NCI-H748 treated with DMSO at 0.1 percent for 48 hours (cell line): Measurements from ENCODE around the gene PIRT.
"Not testable (repeated sequence)": the region's sequence is repeated elsewhere in the genome, so short reads cannot be mapped to it uniquely, and the experiment has no call there.

Experiments used
- DNase-seq: peaks from one replicate; lab custom pipeline; 2025; lab: John Stamatoyannopoulos, UW

Gene PIRT

DNA sequence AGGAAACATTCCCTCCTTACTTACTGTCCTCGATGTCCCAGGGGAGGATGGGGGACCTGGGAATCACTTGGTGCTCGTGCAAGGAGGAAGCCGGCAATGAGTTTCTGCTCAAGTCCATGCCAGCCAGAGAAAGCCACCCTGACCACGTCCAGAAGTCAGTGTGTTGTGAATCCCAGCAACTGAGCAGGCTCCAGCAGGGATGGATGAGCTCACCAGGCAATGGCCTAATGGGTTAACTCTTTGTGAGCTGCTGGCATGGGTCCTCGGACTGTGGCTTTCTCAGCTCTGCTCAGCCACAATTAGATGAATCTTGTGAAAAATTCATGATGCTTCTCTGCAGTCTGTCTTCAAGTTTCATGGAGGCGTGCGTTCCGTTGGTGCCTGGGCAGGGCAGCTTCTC, at the start of gene PIRT:
TSS of gene PIRT (minus strand) at position 167 of the 400 bp plus-strand sequence. CDS start 12,442 bp downstream, outside the sequence.
- no peak for DNase-seq

DNA sequence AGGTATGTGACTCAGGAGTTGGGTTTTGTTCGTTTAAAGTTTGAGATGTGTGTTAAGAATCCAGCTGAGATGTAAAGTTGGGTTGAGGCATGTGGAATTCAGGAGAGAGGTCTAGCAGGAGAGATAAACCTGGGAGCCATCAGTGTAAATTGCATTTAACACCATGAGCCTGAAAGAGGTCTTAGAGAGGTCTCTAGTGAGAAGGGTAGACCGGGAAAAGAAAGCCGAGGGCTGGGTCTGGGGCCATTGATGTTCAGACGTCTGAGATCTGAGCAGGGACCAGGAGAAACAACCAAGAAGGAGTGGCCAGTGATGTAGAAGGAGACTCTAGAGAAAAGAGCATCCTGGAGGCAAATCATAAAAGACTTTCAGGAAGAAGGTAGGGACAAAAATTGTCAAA, 44.1 kb upstream of the PIRT start:
- DNase-seq: no peak

DNA sequence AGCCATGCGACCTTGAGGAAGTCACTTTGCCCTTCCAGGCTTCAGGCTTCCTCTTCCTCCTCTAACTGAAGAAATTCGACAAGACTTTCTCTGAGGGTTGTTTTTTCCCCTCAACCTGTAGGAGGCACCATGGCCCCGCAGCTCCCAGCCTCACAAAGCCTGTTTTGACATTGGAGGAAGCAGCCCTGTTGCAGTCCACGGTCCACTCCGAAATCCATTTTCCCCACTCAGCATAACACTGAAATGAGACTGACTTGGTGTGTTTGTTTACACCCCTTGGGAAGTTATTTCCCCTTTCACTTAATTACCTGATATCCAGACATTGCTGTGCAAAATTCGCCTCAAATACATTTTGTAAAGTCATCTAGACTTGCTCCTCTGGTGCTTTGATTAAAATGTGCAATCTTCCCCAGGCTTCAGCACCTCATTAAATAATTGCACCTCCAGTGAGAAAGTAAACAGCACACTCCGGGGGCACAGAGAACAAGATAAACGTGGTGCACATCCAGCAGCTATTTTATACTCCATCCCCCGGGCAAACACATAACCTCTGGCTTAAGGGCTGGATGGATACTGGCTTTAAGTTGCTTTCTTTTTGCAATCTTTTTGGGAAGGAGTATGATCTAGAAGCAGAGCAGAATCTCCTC, 41.4 kb upstream of the PIRT start:
- DNase-seq: no peak

DNA sequence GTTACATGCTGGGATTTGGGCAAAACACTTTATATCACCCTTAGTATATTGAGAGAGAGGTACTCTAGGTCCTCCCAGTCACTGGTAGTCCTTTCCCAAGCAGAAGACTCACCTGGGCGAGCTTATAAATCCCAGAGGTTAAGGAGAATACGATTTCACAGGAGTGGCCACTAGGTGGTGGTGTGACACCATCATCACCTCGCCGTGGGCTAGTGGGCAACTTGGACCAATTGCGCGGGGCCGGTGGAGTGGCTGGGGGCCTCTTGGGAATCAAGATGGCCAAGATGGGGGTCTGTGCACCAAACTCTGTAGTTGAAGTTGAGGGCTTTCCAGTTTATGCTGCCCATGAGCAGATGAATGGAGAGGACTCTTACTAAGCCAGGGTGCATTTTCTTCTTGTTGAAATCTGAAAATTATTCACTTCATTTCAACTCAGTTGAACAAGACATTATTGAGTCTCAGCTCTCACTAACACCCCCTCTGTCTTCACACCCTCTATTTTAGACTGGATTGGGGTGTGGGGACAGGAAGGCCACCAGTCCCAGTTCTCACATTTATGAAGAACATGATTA, 38.2 kb upstream of the PIRT start:
- DNase-seq: peak; percentile 29

DNA sequence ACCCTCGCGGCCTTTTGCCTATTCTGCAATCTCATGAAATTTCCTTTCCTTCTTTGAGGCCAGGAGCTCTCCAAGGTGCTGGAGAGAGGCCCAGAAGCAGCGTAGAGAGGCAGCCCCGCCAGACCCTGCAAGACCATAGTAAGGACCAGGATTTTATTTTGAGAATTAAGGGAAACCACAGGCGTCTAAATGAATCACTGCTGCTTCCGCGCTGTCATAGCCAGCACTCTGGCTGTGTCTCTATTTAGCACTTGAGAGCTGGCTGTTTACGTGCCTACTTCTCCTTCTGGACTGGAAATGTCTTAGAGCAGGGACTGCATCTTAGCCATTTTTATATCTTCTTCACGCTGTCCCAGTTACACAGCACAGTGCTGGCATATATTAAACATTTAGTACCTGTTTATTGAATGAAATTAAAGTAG, 37.6 kb upstream of the PIRT start:
- no peak for DNase-seq

DNA sequence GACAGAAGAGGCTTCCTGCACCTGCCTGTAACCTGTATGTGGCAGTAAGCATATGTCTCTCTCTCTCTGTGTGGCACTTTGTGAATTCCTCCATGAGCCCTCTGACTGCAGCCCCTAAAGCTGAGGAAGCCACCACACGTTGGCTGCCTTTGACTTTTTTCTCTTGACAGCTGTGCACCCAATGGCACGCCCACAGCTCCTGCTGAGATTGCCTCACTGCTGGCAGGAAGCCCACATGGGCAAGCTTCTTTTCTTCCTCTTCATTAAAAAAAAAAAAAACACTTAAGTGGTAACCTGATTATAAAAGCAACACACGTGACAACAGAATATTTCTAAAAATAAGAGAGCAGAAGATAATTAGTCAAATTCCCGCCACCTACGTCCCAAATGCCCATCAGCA, 34.0 kb upstream of the PIRT start:
- DNase-seq: no peak

DNA sequence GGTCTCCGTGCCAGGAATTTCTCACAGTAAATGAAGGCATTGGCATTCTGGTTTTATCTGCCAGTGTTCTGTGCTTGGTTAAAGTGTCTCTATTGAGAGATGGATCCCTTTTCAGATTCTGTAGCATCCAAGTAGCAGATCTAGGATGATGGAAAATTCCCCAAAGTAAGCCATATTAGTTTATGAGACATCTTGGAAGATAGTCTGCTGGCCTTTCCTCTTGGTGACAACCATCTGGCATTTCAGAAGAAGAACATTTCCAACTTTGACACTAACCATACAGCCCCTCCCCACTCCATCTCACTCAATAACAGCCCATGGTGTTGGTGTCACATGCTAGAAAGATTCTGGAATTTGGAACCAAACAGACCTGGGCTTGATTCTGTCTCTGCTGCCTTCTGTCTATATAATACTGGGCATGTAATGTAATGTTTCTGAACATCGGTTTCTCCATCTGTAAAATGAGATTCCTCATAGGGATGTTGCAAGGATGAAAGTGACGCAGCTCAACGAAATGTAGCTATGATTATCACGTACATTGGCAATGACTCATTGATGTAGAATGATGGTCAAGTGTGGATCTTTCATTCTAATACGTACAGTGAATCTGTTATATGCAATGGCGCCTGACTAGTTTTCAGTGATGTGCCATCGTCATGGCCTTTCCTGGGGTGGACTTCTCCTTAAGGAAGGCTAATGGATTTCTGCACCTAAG, 32.6 kb upstream of the PIRT start:
- DNase-seq: no peak

DNA sequence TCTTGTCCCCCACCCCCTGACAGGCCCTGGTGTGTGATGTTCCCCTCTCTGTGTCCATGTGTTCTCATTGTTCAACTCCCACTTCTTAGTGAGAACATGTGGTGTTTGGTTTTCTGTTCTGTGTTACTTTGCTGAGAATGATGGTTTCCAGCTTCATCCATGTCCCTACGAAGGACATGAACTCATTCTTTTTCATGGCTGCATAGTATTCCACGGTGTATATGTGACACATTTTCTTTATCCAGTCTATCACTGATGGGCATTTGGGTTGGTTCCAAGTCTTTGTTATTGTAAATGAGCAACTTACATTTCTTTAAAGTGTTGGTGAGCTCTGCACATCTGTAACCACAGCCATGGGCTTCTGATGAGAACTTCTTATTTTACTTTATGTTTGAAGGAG, 30.9 kb upstream of the PIRT start:
- not testable (repeated sequence) for DNase-seq

DNA sequence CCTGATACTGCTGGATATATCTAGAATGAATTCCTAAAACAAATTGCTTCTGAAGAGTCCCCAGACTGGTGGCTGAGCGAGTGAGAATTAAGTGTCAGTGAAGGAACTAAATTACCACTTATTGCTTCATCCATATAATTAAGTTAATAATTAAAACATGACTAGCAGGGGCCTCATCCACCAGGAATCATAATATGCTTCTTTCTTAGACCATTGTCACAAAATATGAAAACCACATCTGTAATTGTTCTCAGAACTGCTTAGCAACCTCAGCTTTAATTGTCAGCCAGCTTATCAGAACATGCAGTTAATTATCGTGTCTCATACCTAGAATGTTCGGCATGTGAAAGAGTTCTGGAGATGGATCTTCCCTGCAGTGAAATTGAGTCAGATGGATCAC, 21.2 kb upstream of the PIRT start:
- DNase-seq: no peak

DNA sequence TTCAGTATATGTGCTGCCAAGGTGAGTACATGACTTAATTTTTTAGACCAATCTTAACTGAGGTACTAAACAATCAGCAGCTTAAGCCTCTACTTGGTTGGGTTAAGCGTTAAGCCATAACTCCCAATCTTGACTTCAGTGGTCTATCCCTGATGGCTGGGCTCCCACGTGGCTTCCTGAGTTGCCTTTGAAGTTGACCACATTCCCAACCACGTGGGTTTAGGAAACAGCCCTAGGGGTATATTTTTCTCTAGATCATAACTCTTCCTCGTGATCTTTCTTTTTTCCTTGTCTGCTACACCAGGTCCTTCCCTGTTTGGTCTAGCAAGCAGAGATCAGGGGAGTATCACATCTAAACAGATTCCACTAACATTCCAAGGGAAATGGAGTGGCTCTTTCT, 20.1 kb upstream of the PIRT start:
- DNase-seq: no peak

DNA sequence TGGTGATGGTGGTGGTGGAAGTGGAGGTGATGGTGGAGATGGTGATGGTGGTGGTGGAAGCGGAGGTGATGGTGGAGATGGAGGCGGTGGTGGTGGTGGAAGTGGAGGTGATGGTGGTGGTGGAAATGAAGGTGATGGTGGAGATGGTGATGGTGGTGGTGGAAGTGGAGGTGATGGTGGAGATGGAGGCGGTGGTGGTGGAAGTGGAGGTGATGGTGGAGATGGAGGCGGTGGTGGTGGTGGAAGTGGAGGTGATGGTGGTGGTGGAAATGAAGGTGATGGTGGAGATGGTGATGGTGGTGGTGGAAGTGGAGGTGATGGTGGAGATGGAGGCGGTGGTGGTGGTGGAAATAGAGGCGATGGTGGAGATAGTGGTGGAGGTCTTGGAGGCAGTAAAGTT, 8.7 kb upstream of the PIRT start:
- DNase-seq: not testable (repeated sequence)

DNA sequence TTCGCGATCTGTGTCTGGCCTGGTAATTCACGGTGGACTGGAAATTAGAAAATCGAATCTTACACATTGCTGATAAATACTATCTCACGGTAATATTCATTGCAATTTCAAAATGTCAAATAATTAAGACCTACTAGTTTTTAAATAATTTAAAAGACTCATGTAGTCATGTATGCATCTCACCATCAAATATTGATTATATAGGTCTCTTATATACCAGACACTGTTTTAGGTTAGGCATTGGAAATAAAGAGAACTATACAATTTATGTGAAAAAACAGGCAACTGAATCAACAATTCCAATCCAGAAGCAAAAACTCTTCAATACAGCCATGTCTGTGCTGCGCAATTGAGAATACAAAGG, 7.5 kb upstream of the PIRT start:
- no peak for DNase-seq

DNA sequence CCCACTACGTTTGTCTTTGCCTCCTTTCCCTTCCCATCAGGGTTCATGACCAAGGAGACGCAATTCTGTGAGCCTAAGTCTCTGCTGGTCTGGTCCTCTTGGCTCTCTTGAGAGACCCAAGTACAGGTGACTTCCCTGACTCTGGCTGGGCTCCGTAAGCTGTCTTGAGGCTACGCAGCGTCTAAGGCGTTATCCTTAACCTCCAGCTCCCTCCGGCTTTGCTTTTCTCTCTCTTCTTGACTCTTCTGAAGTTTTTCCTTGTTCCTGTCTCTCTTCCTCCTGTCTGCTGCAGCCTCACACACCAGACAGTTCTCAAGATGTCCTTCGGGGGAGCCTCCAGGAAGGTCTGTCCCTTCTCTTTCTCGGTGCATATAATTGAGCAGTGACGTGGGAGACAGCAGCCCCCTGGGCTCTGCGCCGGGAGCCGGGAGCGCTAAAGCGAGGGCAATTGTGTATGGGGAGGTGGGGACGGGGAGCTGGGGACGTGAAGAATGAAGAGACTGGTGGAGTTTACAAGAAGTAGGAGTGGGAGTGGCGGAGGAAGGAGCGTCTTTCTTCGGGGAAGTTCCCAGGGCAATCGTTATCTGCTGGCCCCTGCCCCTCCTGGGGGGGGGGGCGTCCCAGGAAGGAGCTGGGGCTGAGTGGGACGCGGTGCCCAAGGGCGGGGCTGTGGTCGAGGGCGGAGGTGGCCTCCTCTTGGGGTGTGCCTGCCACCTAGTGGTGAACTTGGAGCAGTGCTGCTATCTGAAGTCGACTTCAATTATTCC, 6.9 kb upstream of the PIRT start:
- peak; percentile 59 for DNase-seq

DNA sequence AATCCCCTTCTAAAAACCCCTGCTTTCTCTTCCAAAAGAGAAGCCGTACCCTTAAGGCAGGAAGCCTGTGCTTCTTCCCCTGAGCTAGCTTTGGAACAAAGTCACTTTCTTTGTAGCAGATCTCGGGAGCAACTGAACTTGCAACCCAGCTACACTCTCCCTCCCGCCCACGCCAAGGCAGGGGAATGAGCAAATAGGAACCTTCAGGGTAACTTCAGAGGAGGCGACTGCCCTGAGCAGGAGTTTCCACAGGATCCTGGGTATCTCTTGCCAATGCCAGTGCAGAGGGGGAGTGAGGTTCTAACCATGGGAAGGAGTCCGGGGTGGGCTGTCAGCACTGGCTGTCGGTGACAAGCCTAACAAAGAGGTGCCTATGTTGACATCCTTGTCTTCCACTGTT, 5.9 kb upstream of the PIRT start:
- DNase-seq: no peak

DNA sequence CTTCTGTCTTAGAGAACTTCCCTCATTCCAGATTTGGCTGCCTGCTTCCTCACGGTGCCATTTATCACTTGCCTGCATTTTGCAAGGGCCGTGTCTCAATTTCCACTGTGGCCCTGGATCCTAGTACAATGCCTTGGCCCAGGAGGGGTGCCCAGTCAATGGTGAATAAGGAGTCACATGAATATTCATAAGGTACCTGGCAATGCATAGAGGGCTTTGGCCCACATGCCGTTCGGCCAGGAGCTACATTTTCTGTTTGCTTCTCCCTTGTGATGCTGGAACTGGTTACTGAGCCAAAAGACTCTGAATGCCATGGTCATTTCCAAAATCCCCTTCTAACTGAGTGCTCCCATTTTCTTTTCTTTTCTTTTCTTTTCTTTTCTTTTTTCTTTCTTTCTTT, 4.8 kb upstream of the PIRT start:
- DNase-seq: no peak

DNA sequence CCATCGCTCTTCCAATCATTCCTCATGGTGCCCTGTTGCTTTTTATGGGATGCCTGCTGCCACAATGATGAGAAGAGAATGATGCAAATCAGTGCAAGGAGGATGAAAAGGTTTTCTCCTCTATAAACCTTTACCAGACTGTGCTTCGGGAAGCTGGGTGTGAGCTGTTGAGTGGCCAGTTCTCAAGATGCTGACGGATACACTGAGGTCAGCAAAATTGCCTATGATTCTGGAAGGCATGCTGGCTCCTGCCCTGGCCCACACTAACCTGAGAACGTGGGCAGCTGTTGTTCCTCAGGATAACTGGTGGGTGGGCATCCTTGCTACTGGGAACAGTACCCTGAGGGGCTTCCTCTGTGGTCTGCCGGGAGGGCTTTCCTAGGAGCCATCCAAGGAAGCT, 795 bp upstream of the PIRT start:
- DNase-seq: no peak

DNA sequence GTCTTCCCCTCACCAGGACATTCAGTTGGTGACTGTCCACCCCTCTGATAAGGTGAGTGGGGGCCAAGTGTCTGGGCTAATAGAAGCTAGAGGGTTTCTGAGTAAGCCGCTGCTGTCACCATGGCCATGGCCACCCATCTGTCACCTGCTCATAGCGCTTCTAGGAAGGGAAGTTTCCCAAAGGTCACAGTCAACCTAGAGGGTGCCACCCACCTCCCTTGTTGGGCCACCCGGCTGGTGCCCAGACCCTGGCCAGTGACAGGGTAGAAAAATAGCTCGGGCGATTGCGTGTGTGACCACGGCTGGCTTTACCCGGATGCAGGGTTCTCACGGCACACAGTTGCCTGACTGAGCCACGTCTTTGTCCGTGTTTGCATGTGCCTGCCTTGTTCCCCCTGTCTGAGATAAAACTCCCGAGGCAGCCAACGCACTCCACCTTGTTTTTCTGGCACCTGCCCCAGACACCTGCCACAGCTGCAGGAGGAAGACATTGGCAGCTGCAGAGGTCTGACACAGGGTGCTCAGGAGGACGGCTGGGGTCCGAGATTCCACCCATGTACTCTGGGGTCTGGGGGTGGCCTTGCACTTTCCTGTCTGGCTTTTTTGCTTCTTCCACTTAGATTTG, 809 bp downstream of the PIRT start:
- no peak for DNase-seq

DNA sequence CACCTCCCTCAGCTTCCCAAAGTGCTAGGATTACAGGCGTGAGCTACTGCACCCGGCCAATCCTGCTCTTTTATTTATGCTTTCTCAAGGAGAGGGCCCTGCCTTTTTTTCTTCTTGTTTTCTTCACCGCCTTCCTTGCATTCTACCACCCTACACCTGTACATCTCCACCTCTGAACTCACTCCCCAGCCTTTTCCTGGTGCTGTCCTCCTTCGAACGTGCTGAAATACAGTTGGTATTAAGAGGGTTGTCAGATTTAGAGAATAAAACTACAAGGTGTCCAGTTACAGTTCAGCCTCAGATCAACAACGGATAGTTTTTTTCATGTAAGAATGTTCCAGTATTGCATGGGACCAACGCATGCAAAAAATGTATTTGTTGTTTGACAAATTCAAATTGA, 1.7 kb downstream of the PIRT start:
- DNase-seq: no peak

DNA sequence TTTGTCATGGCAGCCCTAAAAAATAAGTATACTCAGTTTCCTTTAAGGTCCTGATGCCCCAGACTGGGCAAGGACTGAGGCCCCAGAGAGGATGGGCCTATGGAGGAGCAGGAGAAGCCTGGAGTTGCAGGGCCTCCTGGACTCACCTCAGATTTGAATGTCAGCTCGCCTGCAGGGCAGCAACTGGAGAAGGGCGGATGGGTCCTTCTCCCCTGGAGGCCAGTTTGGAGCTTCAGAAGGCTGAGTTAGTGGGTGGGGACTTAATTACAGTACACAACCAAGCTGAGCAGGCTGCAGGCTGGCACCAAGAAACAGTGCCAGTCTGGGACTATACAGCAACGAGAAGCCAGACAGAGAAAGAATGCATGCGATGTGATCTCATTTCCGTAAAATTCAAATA, 6.2 kb downstream of the PIRT start:
- DNase-seq: no peak

DNA sequence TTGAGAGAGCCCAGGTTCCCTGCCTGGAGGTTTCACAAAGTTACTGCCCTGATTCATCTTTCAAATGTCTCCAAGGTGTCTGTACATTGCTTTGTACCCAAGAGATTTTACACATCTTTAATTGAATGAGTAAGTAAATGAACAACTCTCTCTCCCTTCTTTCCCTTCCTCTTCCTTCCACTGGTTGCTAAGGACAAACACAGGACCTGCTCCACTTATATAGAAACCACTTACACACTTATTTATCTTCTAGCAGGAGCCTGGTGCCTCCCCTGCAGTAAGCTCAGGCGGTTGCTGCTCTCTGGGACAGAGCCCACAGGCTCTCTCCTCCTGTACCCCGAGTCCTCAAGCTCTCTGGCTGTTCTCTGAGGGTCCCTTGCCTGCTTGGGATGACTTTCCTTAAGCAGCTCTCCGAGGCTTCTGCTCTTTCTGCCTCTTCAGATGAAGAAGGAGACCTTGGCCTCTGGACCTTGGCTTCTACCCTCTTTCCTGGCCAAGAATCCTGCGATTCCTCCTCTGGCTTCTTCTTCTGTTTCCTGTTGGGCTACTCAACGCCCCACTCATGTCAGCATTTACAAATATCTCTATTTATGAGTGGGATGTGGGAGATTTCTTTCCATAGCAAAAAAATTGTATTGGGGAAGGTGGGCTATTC, 9.9 kb downstream of the PIRT start:
- no peak for DNase-seq

DNA sequence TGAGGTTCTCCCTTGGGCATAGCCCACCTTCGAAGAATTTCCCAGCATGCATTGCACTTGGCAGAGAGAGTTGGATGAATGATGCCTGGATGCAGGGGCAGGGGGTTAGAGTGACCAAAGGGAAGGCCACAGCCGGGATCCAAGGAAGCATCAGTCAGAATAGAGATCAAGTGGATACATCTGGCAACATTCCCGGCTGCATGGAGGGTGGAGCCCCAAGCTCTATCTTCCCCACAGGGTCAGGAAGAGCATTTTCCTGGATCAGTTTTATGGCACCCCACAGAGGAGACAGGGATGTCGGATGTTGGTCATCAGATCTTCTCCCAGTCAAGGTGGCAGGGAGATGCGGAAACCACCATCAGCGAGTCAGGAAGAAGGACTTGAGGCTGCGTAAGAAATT, 13.0 kb downstream of the PIRT start:
- no peak for DNase-seq

DNA sequence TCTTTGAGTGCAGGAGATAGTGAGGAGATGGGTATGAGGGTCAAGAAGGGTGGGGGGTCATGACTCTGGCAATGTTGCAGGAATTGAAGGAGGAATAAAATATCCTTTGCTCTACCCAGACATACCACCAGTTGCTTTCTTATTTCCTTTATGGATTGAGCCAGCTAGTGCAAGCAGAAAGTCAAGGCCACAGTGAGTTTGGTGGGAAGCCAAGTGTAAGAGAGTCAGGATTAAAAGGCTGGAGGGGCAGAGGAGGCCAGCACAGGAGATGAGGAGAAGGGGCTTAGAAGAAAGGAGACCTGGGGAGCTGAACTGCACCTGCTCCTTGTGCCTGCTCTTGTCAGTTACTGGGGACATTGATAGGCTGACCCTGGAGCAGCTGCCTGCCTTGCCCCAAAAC, 16.1 kb downstream of the PIRT start:
- DNase-seq: no peak
